Testis (tissue), 3 donors: ENCODE data around the gene MAN2B1. TPM values are rescaled to one million over a fixed set of nuclear protein-coding genes. Genes with fewer than 3 reads are reported as not detected.
A peak's percentile ranks its signal among the peaks of the same experiment; 100 is the strongest.

Source experiments
- DNase-seq: peaks from one replicate; pipeline ENCODE4 v3.0.0-alpha.2; 2019
- H3K27ac ChIP-seq, 2 donors: fragments of 200-600 bp; sonication (generic); one replicate each; pipeline ENCODE4 v1.5.1; 2019
- H3K27me3 ChIP-seq: fragments of 200-600 bp; sonication (generic); one replicate; pipeline ENCODE4 v1.5.1; 2019
- H3K36me3 ChIP-seq: fragments of 200-600 bp; sonication (generic); one replicate; pipeline ENCODE4 v1.5.1; 2017; ENCODE audit warnings: low read depth; ENCODE audit errors: missing control alignments
- H3K4me1 ChIP-seq: fragments of 200-600 bp; sonication (generic); one replicate; pipeline ENCODE4 v1.5.1; 2019
- H3K4me3 ChIP-seq, 2 donors: fragments of 200-600 bp; sonication (generic); one replicate each; pipeline ENCODE4 v1.5.1; 2017 to 2019
- H3K9me3 ChIP-seq: fragments of 200-600 bp; sonication (generic); one replicate; pipeline ENCODE4 v1.5.1; 2017
- CTCF ChIP-seq, 3 experiments: fragments of 450-650 bp in 2 of 3; fragments of 200-600 bp in 1 of 3; sonication (generic) in 1 of 3; IDR thresholded peaks; one replicate each; pipeline ENCODE4 v1.5.1; 2016 to 2019; ENCODE audit warnings: antibody characterized with exemption in 3 of 3, mild to moderate bottlenecking in 2 of 3, moderate library complexity in 1 of 3
- POLR2A ChIP-seq: fragments of 450-650 bp; IDR thresholded peaks from one replicate; pipeline ENCODE4 v1.6.1; 2017; ENCODE audit warnings: antibody characterized with exemption, mild to moderate bottlenecking, moderate library complexity
- WGBS, 2 donors: methylation state at CpG; one replicate each; pipeline ENCODE4 v1.1.5; 2018; 5-methylcytosine and 5-hydroxymethylcytosine counted together
- intact Hi-C: fragments of 100-400 bp; cut with DNase I; formaldehyde crosslinking; loops from one replicate; pipeline ENCODE4 v1.15.1; 2023; ENCODE audit warnings: low total_unique reads
- polyA plus RNA-seq: library from polyadenylated mRNA; stranded (reverse); fragments of 350-450 nt; fragmentation: Illumina TruSeq; extraction: RNeasy Lipid Tissue Mini Kit (QIAGEN cat#74804); gene quantifications from one replicate; pipeline ENCODE4 v1.2.3, GENCODE V29; 2014; ENCODE audit warnings: low read depth, low replicate concordance; ENCODE audit not compliant: insufficient read depth
- total RNA-seq, 2 donors: library from RNA; depleted of rRNA; stranded (reverse); fragments of >200 nt; gene quantifications; one replicate each; pipeline ENCODE4 v1.2.3, GENCODE V29; 2016

Gene MAN2B1
- total and polyA plus RNA-seq, 3 donors from 2014 or later = 29.7 to 45.7 (median 30.6) TPM

GRCh38 chr19:12695997-12696365, 29.4 kb upstream of the MAN2B1 start:
- DNase-seq = no peak
- 7% methylated on average over 12 of the region's 36 CpGs; no CpG with 5 or more reads in 1 of the 2 donors for WGBS, 2 donors

GRCh38 chr19:12695514-12695913, 29.0 kb upstream of the MAN2B1 start:
- H3K4me3 ChIP-seq = peak overlapping the region in 1 of 2 donors; percentile 83
- WGBS, 2 donors = 33 to 60% methylated on average over 1 of the region's 1 CpG
- no peaks in the 10 kb centered on the region for H3K27me3 ChIP-seq
- no peak for DNase-seq
- H3K9me3 ChIP-seq = no peaks in the 10 kb centered on the region
- intact Hi-C loops = no loop called here
- H3K36me3 ChIP-seq = no peaks in the 10 kb centered on the region
- H3K4me1 ChIP-seq = peaks cover 12% of the 10 kb centered on the region
- TF ChIP-seq CTCF (IDR thresholded peaks at IDR 0.05) (no peak), POLR2A (no peak)
- no peak overlapping the region for H3K27ac ChIP-seq

More at GRCh38 chr19:12695997-12696365, 29.4 kb upstream of the MAN2B1 start:
- Histone ChIP-seq H3K27me3 (no peaks in the 10 kb centered on the region), H3K4me3 (peak overlapping the region; percentile 69 to 83), H3K9me3 (no peaks in the 10 kb centered on the region), H3K36me3 (no peaks in the 10 kb centered on the region), H3K4me1 (peaks cover 12% of the 10 kb centered on the region), H3K27ac (peak overlapping the region in 1 of 2 donors; percentile 64)
- intact Hi-C loops = no loop called here
- TF ChIP-seq CTCF (IDR thresholded peaks at IDR 0.05) (no peak), POLR2A (no peak)

GRCh38 chr19:12695096-12695495, 28.6 kb upstream of the MAN2B1 start:
- H3K27me3 ChIP-seq = no peaks in the 10 kb centered on the region
- H3K4me3 ChIP-seq = no peak overlapping the region
- DNase-seq = no peak
- WGBS, 2 donors = 71 to 74% methylated on average over 1 to 2 of the region's 2 CpGs
- H3K4me1 ChIP-seq = peaks cover 12% of the 10 kb centered on the region
- no peaks in the 10 kb centered on the region for H3K9me3 ChIP-seq
- TF ChIP-seq CTCF (IDR thresholded peaks at IDR 0.05) (no peak), POLR2A (no peak)
- intact Hi-C loops = no loop called here
- no peak overlapping the region for H3K27ac ChIP-seq
- H3K36me3 ChIP-seq = no peaks in the 10 kb centered on the region

GRCh38 chr19:12694641-12695040, 28.1 kb upstream of the MAN2B1 start:
- TF ChIP-seq POLR2A = no peak
- no peak for TF ChIP-seq CTCF (IDR thresholded peaks at IDR 0.05)
- WGBS, 2 donors = 91 to 98% methylated on average over 7 to 16 of the region's 16 CpGs
- no peak overlapping the region for H3K4me3 ChIP-seq
- intact Hi-C loops = no loop called here
- H3K36me3 ChIP-seq = no peaks in the 10 kb centered on the region
- no peak for DNase-seq
- H3K9me3 ChIP-seq = no peaks in the 10 kb centered on the region
- no peaks in the 10 kb centered on the region for H3K27me3 ChIP-seq
- H3K27ac ChIP-seq = no peak overlapping the region
- peaks cover 12% of the 10 kb centered on the region for H3K4me1 ChIP-seq

GRCh38 chr19:12692960-12693359, 26.4 kb upstream of the MAN2B1 start:
- intact Hi-C loops = no loop called here
- H3K27me3 ChIP-seq = no peaks in the 10 kb centered on the region
- H3K36me3 ChIP-seq = no peaks in the 10 kb centered on the region
- H3K9me3 ChIP-seq = no peaks in the 10 kb centered on the region
- DNase-seq = no peak
- peaks cover 12% of the 10 kb centered on the region for H3K4me1 ChIP-seq
- H3K4me3 ChIP-seq = no peak overlapping the region
- WGBS, 2 donors = 83 to 90% methylated on average over 3 to 5 of the region's 5 CpGs
- H3K27ac ChIP-seq = no peak overlapping the region
- no peak for TF ChIP-seq POLR2A
- no peak for TF ChIP-seq CTCF (IDR thresholded peaks at IDR 0.05)
